Astrocyte (in vitro differentiated cells and primary cell): ENCODE measurements around the gene FGGY. TPM values are rescaled to one million over a fixed set of nuclear protein-coding genes. Genes with fewer than 3 reads are reported as not detected.

ENCODE experiments used
- DNase-seq: peaks from one replicate; pipeline ENCODE4 v3.0.0-alpha.2; 2010; ENCODE audit warnings: low read depth
- FAIRE-seq: peaks from 2 replicates; lab custom pipeline; 2011; peaks lifted over from hg19 to GRCh38; lab: Jason Lieb, UNC
- H2AFZ ChIP-seq: 2 replicates; pipeline ENCODE4 v1.6.0; 2012; ENCODE audit warnings: low read depth, low read length, inconsistent platforms
- H3K27ac ChIP-seq: 2 replicates; pipeline ENCODE4 v1.5.1; 2011; ENCODE audit warnings: low read depth, low read length, inconsistent platforms
- H3K27me3 ChIP-seq: 2 replicates; pipeline ENCODE4 v1.6.0; 2011; ENCODE audit warnings: low read length, inconsistent platforms; ENCODE audit not compliant: insufficient read depth
- H3K36me3 ChIP-seq: 2 replicates; pipeline ENCODE4 v1.5.1; 2011; ENCODE audit warnings: low read length, inconsistent platforms; ENCODE audit not compliant: insufficient read depth
- H3K4me1 ChIP-seq: 2 replicates; pipeline ENCODE4 v1.5.1; 2011; ENCODE audit warnings: low read length, inconsistent platforms; ENCODE audit not compliant: insufficient read depth
- H3K4me2 ChIP-seq: 2 replicates; pipeline ENCODE4 v1.6.0; 2012; ENCODE audit warnings: low read length, inconsistent platforms
- H3K4me3 ChIP-seq: 2 replicates; pipeline ENCODE4 v1.5.1; 2011; ENCODE audit warnings: low read depth, mild to moderate bottlenecking, low read length, inconsistent platforms; ENCODE audit not compliant: insufficient read depth
- H3K79me2 ChIP-seq: 2 replicates; pipeline ENCODE4 v1.6.0; 2012; ENCODE audit warnings: mild to moderate bottlenecking, low read length, inconsistent platforms; ENCODE audit not compliant: insufficient read depth
- H3K9ac ChIP-seq: 2 replicates; pipeline ENCODE4 v1.6.0; 2012; ENCODE audit warnings: mild to moderate bottlenecking, low read length, inconsistent platforms
- H3K9me3 ChIP-seq: 2 replicates; pipeline ENCODE4 v1.5.1; 2012; ENCODE audit warnings: low read depth, mild to moderate bottlenecking, low read length, inconsistent platforms; ENCODE audit not compliant: insufficient read depth
- H4K20me1 ChIP-seq: 2 replicates; pipeline ENCODE4 v1.6.0; 2012; ENCODE audit warnings: low read length, inconsistent platforms; ENCODE audit not compliant: insufficient read depth
- H3K27ac Mint-ChIP-seq: one replicate; pipeline ENCODE4 v1.8.0; 2021; ENCODE audit warnings: mild to moderate bottlenecking, mixed read lengths; ENCODE audit not compliant: unreplicated experiment
- H3K27me3 Mint-ChIP-seq: one replicate; pipeline ENCODE4 v1.8.0; 2021; ENCODE audit warnings: low read depth, mixed read lengths; ENCODE audit not compliant: unreplicated experiment
- H3K36me3 Mint-ChIP-seq: one replicate; pipeline ENCODE4 v1.8.0; 2021; ENCODE audit warnings: low read depth, mixed read lengths; ENCODE audit not compliant: unreplicated experiment
- H3K4me1 Mint-ChIP-seq: one replicate; pipeline ENCODE4 v1.8.0; 2021; ENCODE audit warnings: low read depth, mixed read lengths; ENCODE audit not compliant: unreplicated experiment
- H3K4me3 Mint-ChIP-seq: one replicate; pipeline ENCODE4 v1.8.0; 2021; ENCODE audit warnings: mild to moderate bottlenecking, moderate library complexity, mixed read lengths; ENCODE audit not compliant: unreplicated experiment
- H3K9me3 Mint-ChIP-seq: one replicate; pipeline ENCODE4 v1.8.0; 2021; ENCODE audit warnings: mild to moderate bottlenecking, mixed read lengths; ENCODE audit not compliant: unreplicated experiment
- EZH2 ChIP-seq: IDR thresholded peaks from 2 replicates; pipeline ENCODE4 v1.6.1; 2012; ENCODE audit warnings: mild to moderate bottlenecking, low read length, inconsistent platforms; ENCODE audit not compliant: insufficient read depth
- total RNA-seq: library from RNA; stranded (reverse); gene quantifications from 2 replicates; pipeline ENCODE4 v1.2.1, GENCODE V29; 2021
- TF ChIP-seq, protein P1 (sequence below): IDR thresholded peaks from 2 replicates; pipeline ENCODE4 v1.5.1; 2011; ENCODE audit warnings: low read depth, mild to moderate bottlenecking, inconsistent platforms, low read length, moderate library complexity; ENCODE audit not compliant: insufficient read depth

The FGGY gene
- total RNA-seq, 1 donor from 2014 or later = 6.8 TPM

DNA sequence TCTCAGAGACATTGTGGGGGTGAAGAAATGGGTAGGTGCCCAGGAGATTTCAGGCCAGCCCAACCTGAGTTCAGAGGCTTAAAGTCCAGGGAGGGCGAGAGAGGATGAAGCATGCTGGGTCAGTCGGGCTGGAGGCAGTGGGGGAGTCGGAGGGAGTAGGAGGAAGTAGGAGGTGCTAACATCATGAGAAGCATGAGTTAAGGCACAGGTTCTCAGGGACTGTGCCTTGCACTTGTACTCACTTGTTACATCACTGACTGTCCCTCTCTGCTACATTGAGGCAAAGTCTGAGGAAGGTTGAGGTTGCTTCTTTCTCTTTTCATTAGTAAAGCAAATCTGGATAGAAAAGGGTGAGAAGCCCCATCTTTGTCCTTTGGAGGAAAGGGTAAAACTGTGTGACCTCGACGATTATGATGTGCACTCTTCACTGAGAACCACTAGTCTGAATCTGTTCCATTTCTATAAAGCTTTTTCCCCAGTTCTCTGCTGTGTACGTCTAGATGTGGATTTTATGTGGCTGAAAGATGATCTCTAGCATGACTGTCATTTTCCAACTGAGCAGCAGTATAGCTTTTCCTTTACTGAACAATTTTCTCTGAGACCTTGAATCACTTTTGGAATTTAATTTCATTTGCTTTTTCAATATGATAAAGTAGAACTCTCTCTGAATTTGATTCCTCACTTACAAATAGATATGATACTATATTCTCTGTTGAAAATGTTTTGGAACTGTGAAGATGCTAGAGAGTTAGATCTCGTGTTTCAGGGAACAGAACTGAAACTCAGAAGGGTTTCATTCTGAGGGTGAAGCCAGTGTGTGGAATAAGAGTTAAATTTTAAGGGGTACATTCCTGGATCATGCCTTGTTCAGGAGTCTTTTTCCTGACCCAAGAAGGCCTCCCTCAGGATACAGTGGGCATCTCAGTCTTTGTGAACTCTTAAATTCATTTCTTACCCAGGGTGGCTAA lies 94.6 kb downstream of the FGGY start:
- Histone ChIP-seq H3K36me3 (no peaks in the 10 kb centered on the region), H4K20me1 (no peaks in the 10 kb centered on the region), H3K9me3 (no peaks in the 10 kb centered on the region), H3K27ac (no peak overlapping the region), H3K4me1 (peaks cover 18% of the 10 kb centered on the region), H3K79me2 (no peaks in the 10 kb centered on the region), H2AFZ (no peak overlapping the region), H3K4me3 (no peak overlapping the region), H3K9ac (no peak overlapping the region), H3K27me3 (no peaks in the 10 kb centered on the region), H3K4me2 (no peak overlapping the region)
- Mint-ChIP-seq H3K36me3 (no peaks in the 10 kb centered on the region), H3K27me3 (no peaks in the 10 kb centered on the region), H3K4me1 (peaks cover 30% of the 10 kb centered on the region), H3K4me3 (no peak overlapping the region), H3K27ac (no peak overlapping the region), H3K9me3 (no peaks in the 10 kb centered on the region)
- DNase-seq = no peak
- FAIRE-seq = peak; percentile 34
- TF ChIP-seq, protein P1, sequence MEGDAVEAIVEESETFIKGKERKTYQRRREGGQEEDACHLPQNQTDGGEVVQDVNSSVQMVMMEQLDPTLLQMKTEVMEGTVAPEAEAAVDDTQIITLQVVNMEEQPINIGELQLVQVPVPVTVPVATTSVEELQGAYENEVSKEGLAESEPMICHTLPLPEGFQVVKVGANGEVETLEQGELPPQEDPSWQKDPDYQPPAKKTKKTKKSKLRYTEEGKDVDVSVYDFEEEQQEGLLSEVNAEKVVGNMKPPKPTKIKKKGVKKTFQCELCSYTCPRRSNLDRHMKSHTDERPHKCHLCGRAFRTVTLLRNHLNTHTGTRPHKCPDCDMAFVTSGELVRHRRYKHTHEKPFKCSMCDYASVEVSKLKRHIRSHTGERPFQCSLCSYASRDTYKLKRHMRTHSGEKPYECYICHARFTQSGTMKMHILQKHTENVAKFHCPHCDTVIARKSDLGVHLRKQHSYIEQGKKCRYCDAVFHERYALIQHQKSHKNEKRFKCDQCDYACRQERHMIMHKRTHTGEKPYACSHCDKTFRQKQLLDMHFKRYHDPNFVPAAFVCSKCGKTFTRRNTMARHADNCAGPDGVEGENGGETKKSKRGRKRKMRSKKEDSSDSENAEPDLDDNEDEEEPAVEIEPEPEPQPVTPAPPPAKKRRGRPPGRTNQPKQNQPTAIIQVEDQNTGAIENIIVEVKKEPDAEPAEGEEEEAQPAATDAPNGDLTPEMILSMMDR = no peak
- TF ChIP-seq EZH2 = no peak

DNA sequence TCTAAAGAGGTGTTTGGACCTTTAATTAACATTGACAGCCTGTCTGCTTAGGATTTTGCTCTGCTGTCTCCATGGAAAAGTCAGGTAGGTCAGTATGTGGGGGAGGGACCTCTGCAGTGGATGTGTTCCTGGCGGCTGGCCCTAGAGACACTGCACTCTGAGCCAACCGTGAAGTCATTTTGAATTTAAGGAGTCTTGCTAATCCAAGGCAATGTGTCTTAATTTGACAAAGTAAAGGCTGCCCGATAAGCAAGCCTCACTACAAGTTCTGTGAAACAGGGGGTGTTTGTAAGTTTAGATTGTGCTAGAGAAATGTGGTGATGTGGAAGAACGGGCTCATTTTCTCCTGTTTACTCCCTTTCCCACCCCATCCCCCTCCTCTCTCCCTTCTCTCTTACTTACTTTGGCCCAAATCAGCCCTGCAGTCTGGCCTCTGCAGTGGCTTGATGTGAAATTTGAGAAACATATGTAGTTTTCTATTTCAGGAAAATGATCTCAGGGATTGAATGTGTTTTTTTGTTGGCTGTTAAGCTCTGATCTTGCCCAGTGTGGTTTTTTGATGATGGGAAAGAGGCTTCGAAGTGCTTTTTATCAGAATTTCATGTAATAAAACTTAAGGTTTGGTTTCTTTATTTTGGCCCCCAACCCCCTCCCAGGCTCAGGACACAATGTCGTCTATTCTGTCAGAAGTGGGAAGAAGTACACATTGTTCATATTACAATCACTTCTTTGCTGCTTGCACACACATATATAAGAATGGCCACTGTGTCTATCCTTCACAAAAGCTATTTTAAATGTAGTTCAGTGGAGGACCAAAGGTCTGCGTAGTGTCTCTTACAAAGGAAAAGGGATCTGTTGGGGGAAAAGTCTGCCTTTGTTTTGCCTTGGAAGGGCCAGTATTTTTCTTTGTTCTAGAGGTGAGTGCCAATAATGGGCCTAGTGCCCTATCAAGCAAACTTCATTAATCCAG lies 96.6 kb downstream of the FGGY start:
- Histone ChIP-seq H3K27ac (peak overlapping the region; percentile 80), H2AFZ (peak overlapping the region; percentile 65), H4K20me1 (no peaks in the 10 kb centered on the region), H3K9me3 (no peaks in the 10 kb centered on the region), H3K4me1 (peaks cover 18% of the 10 kb centered on the region), H3K4me3 (peak overlapping the region; percentile 4), H3K79me2 (no peaks in the 10 kb centered on the region), H3K4me2 (peak overlapping the region; percentile 73), H3K27me3 (no peaks in the 10 kb centered on the region), H3K9ac (peak overlapping the region; percentile 72), H3K36me3 (no peaks in the 10 kb centered on the region)
- Mint-ChIP-seq H3K27ac (peak overlapping the region; percentile 95), H3K9me3 (no peaks in the 10 kb centered on the region), H3K4me1 (peaks cover 30% of the 10 kb centered on the region), H3K36me3 (no peaks in the 10 kb centered on the region), H3K4me3 (peak overlapping the region; percentile 51), H3K27me3 (no peaks in the 10 kb centered on the region)
- DNase-seq (peak; percentile 95), FAIRE-seq (no peak)
- no peak for TF ChIP-seq EZH2
- TF ChIP-seq, protein P1 = no peak
